ENCODE measurements around the gene LUM.

- TF ChIP-seq POLR2A (IDR thresholded peaks at IDR 0.05): no peak
- TF ChIP-seq CTCF (IDR thresholded peaks at IDR 0.05): no peak
These were observed at the start of gene LUM for GRCh38 chr12:91111366-91112325.
